Esophagus squamous epithelium (tissue), 5 donors: ENCODE data around the gene ZNF283. TPM values are rescaled to one million over a fixed set of nuclear protein-coding genes. Genes with fewer than 3 reads are reported as not detected.

Experiments used
- DNase-seq: peaks from one replicate; lab custom pipeline; 2025; lab: John Stamatoyannopoulos, UW
- H3K27ac ChIP-seq, 4 donors: fragments of 200-600 bp; sonication (generic); one replicate each; pipeline ENCODE4 v1.5.1; 2016 to 2019; ENCODE audit warnings: mild to moderate bottlenecking in 1 of 4
- H3K27me3 ChIP-seq, 4 donors: fragments of 200-600 bp; sonication (generic); 1 replicate in 3 of 4; 2 replicates in 1 of 4; pipeline versions ENCODE4 v1.5.1 to v1.6.0; 2017 to 2021; ENCODE audit warnings: antibody characterized with exemption in 1 of 4
- H3K36me3 ChIP-seq, 3 donors: fragments of 200-600 bp; sonication (generic); one replicate each; pipeline ENCODE4 v1.5.1; 2016 to 2019
- H3K4me1 ChIP-seq, 3 donors: fragments of 200-600 bp; sonication (generic); one replicate each; pipeline ENCODE4 v1.5.1; 2017 to 2019
- H3K4me3 ChIP-seq, 4 donors: fragments of 200-600 bp; sonication (generic); 1 replicate in 3 of 4; 2 replicates in 1 of 4; pipeline ENCODE4 v1.5.1; 2016 to 2019; ENCODE audit warnings: mild to moderate bottlenecking in 2 of 4, moderate library complexity in 1 of 4
- H3K9me3 ChIP-seq, 3 donors: fragments of 200-600 bp; sonication (generic); one replicate each; pipeline ENCODE4 v1.5.1; 2016 to 2019
- CTCF ChIP-seq, 6 experiments: fragments of 450-650 bp in 4 of 6; fragments of 200-600 bp in 2 of 6; sonication (generic) in 2 of 6; IDR thresholded peaks; one replicate each; pipeline ENCODE4 v1.5.1; 2016 to 2019; ENCODE audit warnings: antibody characterized with exemption in 6 of 6, mild to moderate bottlenecking in 4 of 6, moderate library complexity in 4 of 6
- POLR2A ChIP-seq, 4 donors: fragments of 450-650 bp; IDR thresholded peaks; one replicate each; pipeline ENCODE4 v1.6.1; 2017; ENCODE audit warnings: antibody characterized with exemption in 4 of 4, mild to moderate bottlenecking in 4 of 4, moderate library complexity in 3 of 4
- WGBS, 2 donors: methylation state at CpG; one replicate each; pipeline ENCODE4 v1.1.5; 2018; 5-methylcytosine and 5-hydroxymethylcytosine counted together
- intact Hi-C: fragments of 100-400 bp; cut with DNase I; formaldehyde crosslinking; loops from one replicate; pipeline ENCODE4 v1.15.0; 2022
- total RNA-seq, 4 donors: library from RNA; depleted of rRNA; stranded (reverse); fragments of >200 nt; gene quantifications; one replicate each; pipeline ENCODE4 v1.1.0, GENCODE V29; 2016
- donor health status: DM: yes; HTN: yes; CAD: no.

The ZNF283 gene
- total RNA-seq, 4 donors from 2014 or later: 1.5 to 19.1 (median 6.5) TPM

- intact Hi-C loops: no loop called here
- Histone ChIP-seq H3K36me3 (peaks cover 0 to 23% (median 0%) of the 10 kb centered on the region in 3 donors), H3K27ac (no peak overlapping the region), H3K27me3 (no peaks in the 10 kb centered on the region), H3K4me3 (no peak overlapping the region), H3K9me3 (peaks cover 0 to 91% (median 78%) of the 10 kb centered on the region in 3 donors), H3K4me1 (no peaks in the 10 kb centered on the region)
- TF ChIP-seq POLR2A (IDR thresholded peaks at IDR 0.05) (no peak), CTCF (IDR thresholded peaks at IDR 0.05) (no peak)
- DNase-seq: no peak
- 78 to 81% methylated on average over 5 of the region's 5 CpGs for WGBS, 2 donors
These were observed 53.4 kb downstream of the ZNF283 start for GRCh38 chr19:43880483-43880882.

GRCh38 chr19:43883864-43884263 lies 56.7 kb downstream of the ZNF283 start, which contains the start of gene ZNF404:
ZNF404 (minus strand) TSS chr19:43883964.
- Histone ChIP-seq H3K4me3 (no peak within 1 kb of the TSS), H3K27ac (no peak within 1 kb of the TSS), H3K9me3 (peaks cover 0 to 90% (median 68%) of the 10 kb centered on the region in 3 donors), H3K27me3 (no peaks in the 10 kb centered on the region), H3K36me3 (peaks cover 0 to 16% (median 0%) of the 10 kb centered on the region in 3 donors), H3K4me1 (no peaks in the 10 kb centered on the region)
- DNase-seq: no peak
- TF ChIP-seq POLR2A (IDR thresholded peaks at IDR 0.05): no peak
- no peak for TF ChIP-seq CTCF (IDR thresholded peaks at IDR 0.05)
- intact Hi-C loops: no loop called here
- 70 to 79% methylated on average over 2 of the region's 2 CpGs for WGBS, 2 donors

GRCh38 chr19:43895727-43896308 lies 68.7 kb downstream of the ZNF283 start:
- intact Hi-C loops: no loop called here
- no peak for TF ChIP-seq POLR2A (IDR thresholded peaks at IDR 0.05)
- TF ChIP-seq CTCF (IDR thresholded peaks at IDR 0.05): no peak
- 63 to 70% methylated on average over 2 of the region's 2 CpGs for WGBS, 2 donors
- H3K27ac ChIP-seq: no peak overlapping the region
- no peaks in the 10 kb centered on the region for H3K27me3 ChIP-seq
- DNase-seq: no peak
- peaks cover 0 to 48% (median 13%) of the 10 kb centered on the region in 3 donors for H3K9me3 ChIP-seq
- H3K4me3 ChIP-seq: no peak overlapping the region
- H3K4me1 ChIP-seq: no peaks in the 10 kb centered on the region
- peaks cover 0 to 17% (median 0%) of the 10 kb centered on the region in 3 donors for H3K36me3 ChIP-seq

Other genes with a start within 250 kb of the ZNF283 start
- gene IRGQ, start 231.2 kb upstream of the ZNF283 start, total RNA-seq: 10 to 100 TPM in 3 of 4 donors, 1 to 10 TPM in 1; 9.6 to 18.4 (median 15.1) TPM
- gene ZNF576, start 230.7 kb upstream of the ZNF283 start, total RNA-seq: 10 to 100 TPM in 2 of 4 donors, 1 to 10 TPM in 2; 4.2 to 16.8 (median 10.0) TPM
- under 1 TPM in 1 of 4 donors, not detected in 3; 0.38 TPM for gene SRRM5, start 215.2 kb upstream of the ZNF283 start, total RNA-seq
- gene ZNF428, start 207.7 kb upstream of the ZNF283 start, total RNA-seq: 10 to 100 TPM in 2 of 4 donors, 1 to 10 TPM in 2; 7.9 to 19.3 (median 11.8) TPM
- gene CADM4, start 187.5 kb upstream of the ZNF283 start, total RNA-seq: 10 to 100 TPM in 3 of 4 donors, 1 to 10 TPM in 1; 8.8 to 22.8 (median 10.5) TPM
- 10 to 100 TPM in 1 of 4 donors, 1 to 10 TPM in 3; 6.7 to 31.9 (median 8.0) TPM for gene PLAUR, start 157.2 kb upstream of the ZNF283 start, total RNA-seq
- gene IRGC, start 111.2 kb upstream of the ZNF283 start, total RNA-seq: not detected
- 10 to 100 TPM; 16.0 to 22.7 (median 21.1) TPM for gene SMG9, start 72.4 kb upstream of the ZNF283 start, total RNA-seq
- gene KCNN4, start 46.3 kb upstream of the ZNF283 start, total RNA-seq: 10 to 100 TPM in 1 of 4 donors, 1 to 10 TPM in 3; 3.2 to 16.9 (median 5.3) TPM
- gene LYPD5, start 24.9 kb upstream of the ZNF283 start, total RNA-seq: 10 to 100 TPM in 3 of 4 donors, 1 to 10 TPM in 1; 9.9 to 32.0 (median 22.4) TPM
- 1 to 10 TPM; 1.3 to 1.7 (median 1.5) TPM for gene ZNF404, start 56.6 kb downstream of the ZNF283 start, total RNA-seq
- gene ZNF45, start 108.0 kb downstream of the ZNF283 start, total RNA-seq: 1 to 10 TPM; 5.0 to 8.4 (median 6.4) TPM
- gene ZNF221, start 123.9 kb downstream of the ZNF283 start, total RNA-seq: 10 to 100 TPM in 1 of 4 donors, 1 to 10 TPM in 3; 1.4 to 12.9 (median 2.2) TPM
- gene ZNF155, start 156.9 kb downstream of the ZNF283 start, total RNA-seq: 1 to 10 TPM; 2.0 to 7.1 (median 3.8) TPM
- gene ZNF230, start 175.6 kb downstream of the ZNF283 start, total RNA-seq: 1 to 10 TPM; 1.1 to 6.3 (median 1.8) TPM
- 1 to 10 TPM; 1.1 to 6.7 (median 3.1) TPM for gene ZNF222, start 198.1 kb downstream of the ZNF283 start, total RNA-seq
- 1 to 10 TPM; 2.7 to 4.9 (median 3.5) TPM for gene ZNF223, start 224.7 kb downstream of the ZNF283 start, total RNA-seq
- gene ZNF284, start 244.8 kb downstream of the ZNF283 start, total RNA-seq: 1 to 10 TPM in 2 of 4 donors, under 1 TPM in 2; 0.44 to 1.9 (median 0.80) TPM